Smooth muscle cell (in vitro differentiated cells): Measurements from ENCODE around the gene RTN1. TPM values are rescaled to one million over a fixed set of nuclear protein-coding genes. Genes with fewer than 3 reads are reported as not detected.

Experiments used
- DNase-seq: peaks from one replicate; lab custom pipeline; 2025; ENCODE audit not compliant: unreplicated experiment; lab: John Stamatoyannopoulos, UW
- H2AFZ ChIP-seq: fragments of 200-600 bp; sonication (generic); 2 replicates; pipeline ENCODE4 v1.6.0; 2016; ENCODE audit warnings: antibody characterized with exemption, low read depth, mild to moderate bottlenecking
- H3F3A ChIP-seq: fragments of 200-600 bp; sonication (generic); 2 replicates; pipeline ENCODE4 v1.6.0; 2017; ENCODE audit warnings: antibody characterized with exemption, low read depth
- H3K27ac ChIP-seq: fragments of 200-600 bp; sonication (generic); 2 replicates; pipeline ENCODE4 v1.5.1; 2016; ENCODE audit warnings: low read depth, mild to moderate bottlenecking
- H3K27me3 ChIP-seq: fragments of 200-600 bp; sonication (generic); 2 replicates; pipeline ENCODE4 v1.6.1; 2016; ENCODE audit warnings: low read depth, mild to moderate bottlenecking
- H3K36me3 ChIP-seq: fragments of 200-600 bp; sonication (generic); 2 replicates; pipeline ENCODE4 v1.5.1; 2016; ENCODE audit warnings: low read depth
- H3K4me1 ChIP-seq: fragments of 200-600 bp; sonication (generic); 2 replicates; pipeline ENCODE4 v1.5.1; 2016; ENCODE audit warnings: low read depth
- H3K4me2 ChIP-seq: fragments of 200-600 bp; sonication (generic); 2 replicates; pipeline ENCODE4 v1.6.0; 2016; ENCODE audit warnings: mild to moderate bottlenecking
- H3K4me3 ChIP-seq: fragments of 200-600 bp; sonication (generic); 2 replicates; pipeline ENCODE4 v1.5.1; 2016; ENCODE audit warnings: mild to moderate bottlenecking
- H3K79me2 ChIP-seq: fragments of 200-600 bp; sonication (generic); 2 replicates; pipeline ENCODE4 v1.6.0; 2016; ENCODE audit warnings: low read depth, mild to moderate bottlenecking
- H3K9ac ChIP-seq: fragments of 200-600 bp; sonication (generic); 2 replicates; pipeline ENCODE4 v1.6.0; 2016; ENCODE audit warnings: low read depth
- H3K9me3 ChIP-seq: fragments of 200-600 bp; sonication (generic); replicated peaks from 2 replicates; pipeline ENCODE4 v1.5.1; 2016; ENCODE audit warnings: low read depth
- H4K20me1 ChIP-seq: fragments of 200-600 bp; sonication (generic); 2 replicates; pipeline ENCODE4 v1.6.0; 2016; ENCODE audit warnings: low read depth
- WGBS: methylation state at CpG from one replicate; pipeline ENCODE4 v1.1.7; 2016; ENCODE audit warnings: low lambda C conversion rate; 5-methylcytosine and 5-hydroxymethylcytosine counted together
- polyA plus RNA-seq: library from polyadenylated mRNA; unstranded; fragments of >200 nt; fragmentation: Nextera tagmentation; extraction: Ambion mirVana; gene quantifications from 2 replicates; pipeline ENCODE4 v1.2.1, GENCODE V29; 2016
- total RNA-seq: library from RNA; depleted of rRNA; stranded (reverse); fragments of >200 nt; gene quantifications from 2 replicates; pipeline ENCODE4 v1.2.3, GENCODE V29; 2014
- TF ChIP-seq, protein P1 (sequence below): fragments of 200-600 bp; sonication (generic); IDR thresholded peaks from 2 replicates; pipeline ENCODE4 v1.5.1; 2017; ENCODE audit warnings: borderline replicate concordance, mild to moderate bottlenecking, antibody characterized with exemption; ENCODE audit not compliant: insufficient read depth, poor library complexity, severe bottlenecking

RTN1 gene
- total and polyA plus RNA-seq, 2 experiments from 2014 or later, result not detected

DNA sequence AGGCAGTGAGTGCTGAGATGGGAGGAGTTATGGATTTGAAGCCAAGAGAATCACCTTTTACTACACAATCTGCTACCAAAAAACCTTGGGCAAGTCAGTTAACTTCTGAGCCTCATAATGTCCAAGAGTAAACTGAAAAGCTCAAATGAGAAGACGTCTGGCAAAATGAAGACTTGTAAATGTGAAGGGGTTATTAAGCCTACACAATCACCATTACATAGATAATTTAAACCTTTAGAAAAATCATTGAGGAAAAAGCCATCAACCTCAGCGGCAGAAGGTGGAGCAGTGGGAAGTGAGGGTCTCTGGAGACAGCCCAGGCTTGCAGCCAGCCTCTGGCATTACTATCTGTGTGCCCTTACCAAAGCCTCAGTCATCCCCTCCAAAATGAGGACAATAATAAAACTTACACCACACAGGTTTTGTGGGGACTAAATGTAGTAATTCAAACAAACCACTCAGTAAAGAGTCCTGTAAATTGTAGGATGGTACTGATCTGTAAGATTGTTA is 243.5 kb downstream of the RTN1 start:
- Histone ChIP-seq H3K4me2 (no peak overlapping the region), H3K4me3 (no peak overlapping the region), H3F3A (no peaks in the 10 kb centered on the region), H3K9ac (no peak overlapping the region), H4K20me1 (no peaks in the 10 kb centered on the region), H3K4me1 (no peaks in the 10 kb centered on the region), H3K79me2 (no peaks in the 10 kb centered on the region), H3K9me3 (no peaks in the 10 kb centered on the region), H3K36me3 (no peaks in the 10 kb centered on the region), H3K27me3 (peaks cover 70% of the 10 kb centered on the region), H3K27ac (no peak overlapping the region), H2AFZ (no peak overlapping the region)
- TF ChIP-seq, protein P1, sequence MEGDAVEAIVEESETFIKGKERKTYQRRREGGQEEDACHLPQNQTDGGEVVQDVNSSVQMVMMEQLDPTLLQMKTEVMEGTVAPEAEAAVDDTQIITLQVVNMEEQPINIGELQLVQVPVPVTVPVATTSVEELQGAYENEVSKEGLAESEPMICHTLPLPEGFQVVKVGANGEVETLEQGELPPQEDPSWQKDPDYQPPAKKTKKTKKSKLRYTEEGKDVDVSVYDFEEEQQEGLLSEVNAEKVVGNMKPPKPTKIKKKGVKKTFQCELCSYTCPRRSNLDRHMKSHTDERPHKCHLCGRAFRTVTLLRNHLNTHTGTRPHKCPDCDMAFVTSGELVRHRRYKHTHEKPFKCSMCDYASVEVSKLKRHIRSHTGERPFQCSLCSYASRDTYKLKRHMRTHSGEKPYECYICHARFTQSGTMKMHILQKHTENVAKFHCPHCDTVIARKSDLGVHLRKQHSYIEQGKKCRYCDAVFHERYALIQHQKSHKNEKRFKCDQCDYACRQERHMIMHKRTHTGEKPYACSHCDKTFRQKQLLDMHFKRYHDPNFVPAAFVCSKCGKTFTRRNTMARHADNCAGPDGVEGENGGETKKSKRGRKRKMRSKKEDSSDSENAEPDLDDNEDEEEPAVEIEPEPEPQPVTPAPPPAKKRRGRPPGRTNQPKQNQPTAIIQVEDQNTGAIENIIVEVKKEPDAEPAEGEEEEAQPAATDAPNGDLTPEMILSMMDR, result no peak
- 71% methylated on average over 2 of the region's 2 CpGs for WGBS
- DNase-seq, result no peak

DNA sequence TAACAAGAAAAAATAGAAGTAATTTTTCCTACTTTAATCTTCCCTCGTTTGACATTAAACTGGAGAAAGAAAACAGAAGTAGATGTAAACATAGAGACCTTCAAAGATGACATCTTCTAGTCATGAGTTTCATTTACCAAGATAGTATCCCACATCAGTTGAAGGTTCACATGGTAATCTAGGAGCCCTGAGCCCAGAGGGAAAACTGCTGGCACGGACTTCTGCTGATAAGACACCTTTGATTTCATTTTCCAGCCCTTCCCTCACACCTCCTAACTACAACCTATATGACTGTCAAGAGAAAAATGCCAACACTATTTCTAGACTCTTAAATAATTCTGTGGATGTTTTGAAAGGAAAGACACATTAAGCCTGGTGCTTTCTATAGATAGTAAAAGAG is 247.9 kb downstream of the RTN1 start:
- H3K4me2 ChIP-seq, result no peak overlapping the region
- DNase-seq, result no peak
- 75% methylated on average over 2 of the region's 2 CpGs for WGBS
- H3K4me3 ChIP-seq, result no peak overlapping the region
- H3K27me3 ChIP-seq, result peaks cover 26% of the 10 kb centered on the region
- H2AFZ ChIP-seq, result no peak overlapping the region
- H3K36me3 ChIP-seq, result no peaks in the 10 kb centered on the region
- H3K79me2 ChIP-seq, result no peaks in the 10 kb centered on the region
- H3K27ac ChIP-seq, result no peak overlapping the region
- H3K4me1 ChIP-seq, result no peaks in the 10 kb centered on the region
- H3K9me3 ChIP-seq, result no peaks in the 10 kb centered on the region
- no peaks in the 10 kb centered on the region for H4K20me1 ChIP-seq
- no peak overlapping the region for H3K9ac ChIP-seq
- no peaks in the 10 kb centered on the region for H3F3A ChIP-seq
- TF ChIP-seq, protein P1, result no peak

DNA sequence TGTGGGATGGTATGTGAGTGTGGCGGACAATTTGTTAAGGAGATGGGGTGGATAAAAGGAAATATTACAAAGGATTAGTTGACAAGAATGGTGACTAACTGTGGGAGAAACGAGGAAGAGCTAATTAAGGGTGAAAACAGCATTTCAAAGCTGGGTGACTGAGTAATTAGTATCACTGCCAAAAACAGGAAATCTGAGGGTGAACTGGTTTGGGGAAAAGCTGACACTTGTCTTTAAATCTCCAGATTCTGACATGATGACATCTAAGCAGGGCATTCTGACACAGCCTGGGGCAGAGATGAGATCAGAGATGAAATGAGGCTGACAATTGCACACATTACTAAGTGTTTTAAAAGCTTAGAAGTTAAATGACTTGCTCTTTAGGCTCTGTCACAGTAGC is 251.5 kb downstream of the RTN1 start:
- no peak for DNase-seq
- Histone ChIP-seq H2AFZ (no peak overlapping the region), H3K9me3 (no peaks in the 10 kb centered on the region), H3K4me2 (no peak overlapping the region), H3K9ac (no peak overlapping the region), H3K4me1 (no peaks in the 10 kb centered on the region), H3F3A (no peaks in the 10 kb centered on the region), H3K27ac (no peak overlapping the region), H3K27me3 (no peaks in the 10 kb centered on the region), H4K20me1 (no peaks in the 10 kb centered on the region), H3K36me3 (no peaks in the 10 kb centered on the region), H3K4me3 (no peak overlapping the region), H3K79me2 (no peaks in the 10 kb centered on the region)
- WGBS, result 65% methylated on average over 2 of the region's 2 CpGs
- TF ChIP-seq, protein P1, result no peak

DNA sequence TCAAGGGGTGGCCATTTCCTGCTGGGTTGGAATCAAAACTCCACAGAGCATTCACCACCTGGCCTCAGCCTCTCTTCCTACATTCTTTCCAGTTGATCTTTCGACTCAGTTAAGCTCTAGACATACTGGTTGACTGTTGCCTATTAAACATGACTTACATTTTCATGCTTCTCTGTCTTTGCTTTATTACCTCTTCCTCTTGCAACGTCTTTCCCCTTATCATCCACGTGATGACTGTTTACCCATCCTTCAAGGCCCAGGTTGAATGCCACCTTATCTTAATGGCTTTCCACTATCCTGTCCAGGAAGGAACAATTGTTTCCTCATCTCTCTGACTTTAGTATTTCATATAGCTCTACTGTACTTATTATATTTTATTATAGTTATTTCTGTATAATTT is 269.5 kb downstream of the RTN1 start:
- Histone ChIP-seq H3K27ac (no peak overlapping the region), H3K9me3 (no peaks in the 10 kb centered on the region), H3K79me2 (no peaks in the 10 kb centered on the region), H3K27me3 (peaks cover 10% of the 10 kb centered on the region), H3K4me3 (no peak overlapping the region), H4K20me1 (no peaks in the 10 kb centered on the region), H3K4me1 (no peaks in the 10 kb centered on the region), H3K9ac (no peak overlapping the region), H3F3A (no peaks in the 10 kb centered on the region), H2AFZ (no peak overlapping the region), H3K4me2 (no peak overlapping the region), H3K36me3 (no peaks in the 10 kb centered on the region)
- TF ChIP-seq, protein P1, result no peak
- DNase-seq, result no peak
- 73% methylated on average over 3 of the region's 3 CpGs for WGBS
